Central memory CD8-positive, alpha-beta T cell (primary cell): ENCODE results near the gene SPEF1.

Experiments used
- ATAC-seq: fragments of 150-1000 bp; cut with Tn5 transposase; replicated peaks from 2 replicates; pipeline ENCODE4 v1.10.0; 2022; ENCODE audit warnings: mild to moderate bottlenecking, moderate FRiP score, moderate number of reproducible peaks; ENCODE audit not compliant: poor library complexity, severe bottlenecking; ENCODE audit errors: extremely low read depth
- DNase-seq, 2 donors: peaks; one replicate each; pipeline ENCODE4 v3.0.0; 2021; ENCODE audit warnings: low spot score in 2 of 2
- H3K27ac Mint-ChIP-seq: one replicate; pipeline ENCODE4 v1.8.0; 2022; ENCODE audit warnings: low read depth, mild to moderate bottlenecking, moderate library complexity, mixed read lengths
- H3K27me3 Mint-ChIP-seq: one replicate; pipeline ENCODE4 v1.8.0; 2022; ENCODE audit warnings: mixed read lengths
- H3K36me3 Mint-ChIP-seq: one replicate; pipeline ENCODE4 v1.8.0; 2022; ENCODE audit warnings: mild to moderate bottlenecking, moderate library complexity, mixed read lengths; ENCODE audit not compliant: insufficient read depth
- H3K4me1 Mint-ChIP-seq: one replicate; pipeline ENCODE4 v1.8.0; 2022; ENCODE audit warnings: mixed read lengths
- H3K4me3 Mint-ChIP-seq: one replicate; pipeline ENCODE4 v1.8.0; 2022; ENCODE audit warnings: mild to moderate bottlenecking, moderate library complexity, mixed read lengths
- H3K9me3 Mint-ChIP-seq: one replicate; pipeline ENCODE4 v1.8.0; 2022; ENCODE audit warnings: mixed read lengths

The SPEF1 gene

DNA sequence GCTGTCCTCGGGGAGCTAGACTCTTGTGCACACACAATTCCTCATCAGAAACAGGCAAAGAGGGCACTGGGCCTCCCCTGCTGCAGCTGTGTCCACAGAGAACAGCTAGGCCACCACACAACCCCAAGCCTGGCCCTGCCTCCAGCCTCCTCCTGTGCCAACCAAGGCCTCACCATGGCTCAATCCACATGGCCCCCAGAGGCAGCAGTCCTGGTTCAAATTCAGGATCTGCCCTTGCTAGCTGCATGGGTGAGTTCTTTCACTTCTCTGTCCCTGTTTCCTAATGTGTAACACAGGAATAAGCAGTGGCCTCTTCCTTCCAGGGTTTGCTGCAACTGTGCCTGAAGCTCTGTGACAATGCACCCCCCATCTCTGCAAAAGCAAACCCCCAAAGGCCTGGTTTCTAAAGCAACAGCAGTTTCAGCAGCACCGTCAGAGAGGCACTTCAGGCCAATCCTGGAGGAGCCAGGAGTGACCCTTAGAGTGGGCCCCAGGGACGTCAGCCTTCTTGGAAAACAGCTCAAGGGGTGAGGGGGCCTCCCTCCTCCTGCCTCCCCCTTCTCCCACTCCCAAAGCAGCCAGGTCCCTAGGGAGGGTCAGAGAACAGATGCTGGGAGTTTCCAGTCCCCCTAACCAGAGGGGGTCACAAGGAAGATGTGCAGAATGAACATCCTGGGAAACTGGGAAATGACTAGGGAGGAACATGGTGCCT is 15.9 kb downstream of the SPEF1 start:
- Mint-ChIP-seq H3K4me1 (peaks cover 30% of the 10 kb centered on the region), H3K27me3 (no peaks in the 10 kb centered on the region), H3K4me3 (peak overlapping the region; percentile 76), H3K9me3 (no peaks in the 10 kb centered on the region), H3K27ac (no peak overlapping the region), H3K36me3 (peaks cover 17% of the 10 kb centered on the region)
- ATAC-seq: no peak
- no peak for DNase-seq

DNA sequence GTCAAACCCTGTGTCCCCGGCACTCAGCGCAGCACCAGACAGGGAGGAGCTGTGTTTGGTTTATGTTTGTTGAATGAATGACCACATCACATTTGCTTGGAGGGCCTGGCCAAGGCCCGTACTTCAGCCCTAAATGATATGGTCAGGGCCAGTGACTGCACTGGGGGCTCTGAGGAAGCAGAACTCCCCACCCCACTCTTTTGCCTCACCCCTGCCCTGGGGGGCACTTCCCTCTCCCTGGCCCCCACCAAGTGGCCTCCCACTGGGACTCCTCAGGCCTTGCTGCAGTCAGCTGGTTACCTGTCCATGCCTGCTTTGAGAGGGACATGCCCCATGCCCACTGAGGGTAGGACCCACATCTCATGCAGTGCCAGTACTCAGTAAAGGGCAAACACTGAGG is 16.6 kb downstream of the SPEF1 start:
- no peaks in the 10 kb centered on the region for H3K27me3 Mint-ChIP-seq
- no peak overlapping the region for H3K4me3 Mint-ChIP-seq
- no peaks in the 10 kb centered on the region for H3K9me3 Mint-ChIP-seq
- ATAC-seq (no peak), DNase-seq (no peak)
- peaks cover 17% of the 10 kb centered on the region for H3K36me3 Mint-ChIP-seq
- no peak overlapping the region for H3K27ac Mint-ChIP-seq
- H3K4me1 Mint-ChIP-seq: peaks cover 30% of the 10 kb centered on the region

DNA sequence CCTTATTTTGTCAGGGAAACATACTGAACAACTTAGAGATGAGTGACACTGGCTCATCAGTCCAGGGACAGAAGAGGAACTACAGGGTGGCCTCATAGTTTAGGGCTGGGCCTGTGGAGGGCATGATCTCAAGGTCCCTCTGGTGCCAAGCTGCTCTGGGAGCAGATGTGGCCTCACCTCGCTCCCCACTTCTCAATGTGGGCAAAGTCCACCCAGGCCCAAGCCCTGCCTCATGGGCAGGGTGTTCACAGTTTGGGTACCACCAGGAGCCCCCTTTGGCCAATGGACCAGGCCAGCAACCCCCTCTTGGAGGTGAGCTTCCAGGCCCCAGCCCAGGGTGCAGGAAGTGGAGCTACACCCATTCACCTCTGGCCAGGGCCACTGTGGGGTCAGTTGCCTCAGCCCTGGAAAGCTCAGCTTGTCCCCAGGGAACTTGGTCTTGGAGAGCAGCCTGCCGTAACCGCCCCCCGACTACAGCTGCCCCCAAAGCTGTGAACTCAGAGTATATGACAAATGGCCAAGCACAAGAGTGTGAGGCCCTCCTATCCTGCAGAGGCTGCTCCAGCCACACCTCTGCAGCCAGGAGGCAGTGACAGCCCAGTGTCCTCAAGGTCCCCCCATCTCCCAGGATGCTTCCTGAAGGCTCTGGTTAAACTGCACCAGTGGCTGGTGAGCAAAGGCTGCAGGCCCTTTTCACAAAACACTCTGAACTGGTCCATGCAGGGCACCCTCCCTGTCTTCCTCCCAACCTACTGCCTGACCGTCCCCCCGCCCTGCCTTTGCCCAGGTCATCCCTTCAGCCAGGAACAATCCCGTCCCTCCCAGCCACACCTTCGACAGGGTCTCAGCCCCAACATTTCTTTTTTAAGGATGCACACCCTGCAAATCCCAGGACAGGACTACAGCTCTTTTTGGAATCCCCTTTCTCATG is 17.3 kb downstream of the SPEF1 start:
- ATAC-seq (no peak), DNase-seq (no peak)
- H3K9me3 Mint-ChIP-seq: no peaks in the 10 kb centered on the region
- H3K4me1 Mint-ChIP-seq: peaks cover 26% of the 10 kb centered on the region
- H3K27me3 Mint-ChIP-seq: no peaks in the 10 kb centered on the region
- H3K27ac Mint-ChIP-seq: no peak overlapping the region
- H3K36me3 Mint-ChIP-seq: peaks cover 15% of the 10 kb centered on the region
- H3K4me3 Mint-ChIP-seq: no peak overlapping the region

DNA sequence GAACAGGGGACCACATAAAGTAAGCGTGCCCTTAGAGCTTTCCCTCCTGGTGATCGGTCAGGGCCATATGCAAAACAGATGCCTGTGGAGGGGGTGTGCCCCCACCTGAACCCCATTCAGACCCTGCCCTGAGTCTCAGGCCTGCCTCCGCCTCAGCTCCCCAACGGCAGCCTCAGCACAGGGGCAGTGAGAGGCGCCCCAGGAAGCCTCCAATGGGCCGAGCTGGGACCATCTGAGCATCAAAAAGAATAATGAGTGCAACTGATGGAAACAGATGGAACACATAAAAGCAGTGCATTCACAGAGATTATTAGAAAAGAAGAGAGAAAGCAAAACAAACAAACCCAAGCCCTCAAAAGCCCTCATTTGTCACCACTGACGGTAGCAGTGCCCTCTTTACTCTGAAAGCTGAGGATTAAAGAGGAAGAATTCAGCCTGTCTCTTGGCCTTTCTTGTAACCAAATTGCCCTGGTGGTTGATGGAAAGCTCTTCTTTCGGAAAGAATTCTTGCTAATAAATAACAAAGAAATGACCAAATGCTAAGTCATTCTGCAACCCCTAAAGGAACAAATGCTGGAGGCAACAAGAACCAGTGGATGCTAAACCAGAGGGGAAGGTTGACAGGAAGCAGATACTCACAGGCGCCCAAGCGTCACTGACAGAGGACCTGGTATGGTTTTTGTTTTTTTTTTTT is 20.4 kb downstream of the SPEF1 start:
- H3K27me3 Mint-ChIP-seq: no peaks in the 10 kb centered on the region
- no peak for ATAC-seq
- H3K36me3 Mint-ChIP-seq: peaks cover 4% of the 10 kb centered on the region
- H3K4me3 Mint-ChIP-seq: no peak overlapping the region
- H3K27ac Mint-ChIP-seq: no peak overlapping the region
- H3K9me3 Mint-ChIP-seq: no peaks in the 10 kb centered on the region
- DNase-seq: no peak
- H3K4me1 Mint-ChIP-seq: peaks cover 6% of the 10 kb centered on the region

DNA sequence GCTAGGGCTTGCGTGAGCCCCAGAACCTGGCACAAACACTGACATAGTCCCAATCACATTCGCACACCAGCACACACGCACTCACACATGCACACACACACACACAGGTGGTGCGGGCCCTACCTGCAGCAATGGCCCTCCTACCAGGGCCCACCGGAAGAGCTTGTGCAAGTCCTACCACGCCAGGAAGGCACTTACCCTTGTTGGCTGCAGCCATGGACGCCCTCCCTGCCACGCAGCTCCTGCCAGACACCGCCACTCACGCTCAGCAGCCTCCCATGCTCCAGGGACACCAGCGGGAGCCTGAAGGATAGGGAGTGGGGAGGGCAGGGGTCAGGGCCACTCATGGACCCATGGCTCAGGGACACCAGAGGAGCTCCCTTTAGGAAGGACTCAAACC is 21.4 kb downstream of the SPEF1 start:
- no peaks in the 10 kb centered on the region for H3K27me3 Mint-ChIP-seq
- H3K4me3 Mint-ChIP-seq: no peak overlapping the region
- H3K9me3 Mint-ChIP-seq: no peaks in the 10 kb centered on the region
- H3K4me1 Mint-ChIP-seq: no peaks in the 10 kb centered on the region
- ATAC-seq: no peak
- H3K27ac Mint-ChIP-seq: no peak overlapping the region
- peaks cover 4% of the 10 kb centered on the region for H3K36me3 Mint-ChIP-seq
- DNase-seq: no peak

DNA sequence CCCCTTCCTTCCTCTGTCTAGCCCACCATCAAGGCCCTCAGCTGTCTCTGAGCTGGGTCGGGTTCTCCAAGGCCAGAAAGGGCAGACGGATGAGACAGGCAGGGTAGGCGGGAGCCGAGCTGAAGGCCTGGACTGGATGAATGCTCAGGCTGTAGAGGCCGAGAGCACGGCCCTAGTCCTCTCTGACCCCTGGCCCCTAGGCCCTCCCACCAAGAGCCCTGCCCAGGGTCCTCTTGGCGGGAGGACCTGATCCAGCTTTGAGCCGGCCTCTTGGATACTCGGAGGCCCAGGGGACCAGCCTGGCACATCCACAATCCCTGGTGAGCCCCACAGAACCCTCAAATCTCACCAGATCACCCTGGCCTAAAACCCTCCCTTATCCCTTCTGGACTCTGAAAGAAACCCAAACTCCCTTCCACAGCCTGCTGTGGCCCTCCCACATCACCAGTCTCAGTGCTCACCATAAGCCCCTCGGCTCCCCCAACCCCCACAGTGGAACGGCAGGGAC is 21.9 kb downstream of the SPEF1 start:
- no peak overlapping the region for H3K27ac Mint-ChIP-seq
- no peak overlapping the region for H3K4me3 Mint-ChIP-seq
- H3K27me3 Mint-ChIP-seq: no peaks in the 10 kb centered on the region
- DNase-seq (no peak), ATAC-seq (no peak)
- no peaks in the 10 kb centered on the region for H3K4me1 Mint-ChIP-seq
- peaks cover 4% of the 10 kb centered on the region for H3K36me3 Mint-ChIP-seq
- H3K9me3 Mint-ChIP-seq: no peaks in the 10 kb centered on the region

DNA sequence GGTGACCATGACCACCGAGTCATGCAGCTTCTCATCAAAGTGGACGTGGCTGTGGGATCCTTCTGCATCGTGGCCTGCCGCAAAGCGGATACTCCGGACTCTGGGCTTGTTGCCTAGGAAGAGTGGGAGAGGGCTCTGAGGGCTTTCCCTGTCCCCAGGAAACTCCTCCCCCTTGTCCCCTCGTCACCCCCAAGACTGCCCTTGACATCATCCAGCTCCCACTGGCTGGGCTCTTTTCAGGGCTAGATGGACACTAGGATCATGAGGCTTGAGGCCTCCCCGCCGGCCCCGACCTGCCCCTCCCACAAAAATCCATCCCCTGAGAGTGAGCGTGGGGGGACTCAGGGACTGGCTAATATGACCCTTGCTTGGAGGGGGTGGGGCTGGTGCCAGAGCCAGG is 22.7 kb downstream of the SPEF1 start:
- ATAC-seq (no peak), DNase-seq (no peak)
- no peaks in the 10 kb centered on the region for H3K27me3 Mint-ChIP-seq
- H3K36me3 Mint-ChIP-seq: peaks cover 4% of the 10 kb centered on the region
- H3K9me3 Mint-ChIP-seq: no peaks in the 10 kb centered on the region
- H3K4me1 Mint-ChIP-seq: no peaks in the 10 kb centered on the region
- no peak overlapping the region for H3K27ac Mint-ChIP-seq
- H3K4me3 Mint-ChIP-seq: no peak overlapping the region

DNA sequence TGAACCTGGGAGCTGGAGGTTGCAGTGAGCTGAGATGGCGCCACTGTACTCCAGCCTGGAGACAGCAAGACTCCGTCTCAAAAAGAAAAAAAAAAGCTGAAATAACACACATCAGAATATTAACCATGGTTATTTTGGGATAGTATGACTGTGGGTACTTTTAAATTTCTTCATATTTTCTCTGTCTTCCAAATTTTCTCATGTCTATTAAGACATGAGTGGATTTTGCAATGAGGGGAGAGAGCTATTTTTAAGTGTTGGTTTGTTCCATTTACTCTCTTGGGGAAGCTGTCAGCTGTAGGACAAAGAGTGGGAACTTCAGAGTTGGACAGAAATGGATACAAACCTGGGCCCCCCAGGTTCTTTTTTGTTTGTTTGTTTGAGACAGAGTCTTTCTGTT is 24.0 kb downstream of the SPEF1 start:
- ATAC-seq: no peak
- no peak overlapping the region for H3K27ac Mint-ChIP-seq
- no peak overlapping the region for H3K4me3 Mint-ChIP-seq
- H3K4me1 Mint-ChIP-seq: peaks cover 5% of the 10 kb centered on the region
- H3K9me3 Mint-ChIP-seq: no peaks in the 10 kb centered on the region
- no peaks in the 10 kb centered on the region for H3K27me3 Mint-ChIP-seq
- DNase-seq: no peak
- H3K36me3 Mint-ChIP-seq: peaks cover 2% of the 10 kb centered on the region

DNA sequence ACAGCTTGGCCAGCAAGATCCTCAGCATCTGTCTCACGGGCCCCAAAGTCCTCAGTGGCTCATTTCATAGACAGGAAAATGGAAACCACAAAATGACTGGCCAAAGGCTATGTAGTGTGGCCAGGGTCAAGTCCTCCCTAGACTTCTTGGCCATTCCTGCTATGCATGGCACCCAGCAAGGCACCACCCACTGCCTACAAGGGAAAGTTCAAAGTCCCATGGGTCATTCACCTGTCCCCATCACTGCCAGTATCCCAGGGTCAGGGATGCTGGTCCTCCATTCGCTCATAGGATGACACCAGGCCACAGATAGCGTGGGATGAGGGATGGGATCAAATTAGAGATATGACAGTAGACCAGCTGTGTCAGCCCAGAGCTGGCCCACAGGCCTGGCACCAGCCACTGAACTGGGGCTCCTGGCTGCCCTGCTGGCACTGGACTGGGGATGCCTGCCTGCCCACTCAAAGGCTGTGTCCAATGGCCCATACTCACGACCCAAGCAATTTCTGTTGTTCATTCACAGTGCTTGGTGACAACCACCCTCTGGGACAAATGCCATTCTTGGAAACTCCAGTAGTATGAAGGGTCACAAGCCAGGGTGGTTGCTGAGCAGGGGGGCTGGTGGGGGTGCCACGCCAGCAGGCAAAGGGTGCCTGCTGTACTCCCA is 25.3 kb downstream of the SPEF1 start:
- no peaks in the 10 kb centered on the region for H3K36me3 Mint-ChIP-seq
- no peaks in the 10 kb centered on the region for H3K27me3 Mint-ChIP-seq
- H3K4me3 Mint-ChIP-seq: no peak overlapping the region

DNA sequence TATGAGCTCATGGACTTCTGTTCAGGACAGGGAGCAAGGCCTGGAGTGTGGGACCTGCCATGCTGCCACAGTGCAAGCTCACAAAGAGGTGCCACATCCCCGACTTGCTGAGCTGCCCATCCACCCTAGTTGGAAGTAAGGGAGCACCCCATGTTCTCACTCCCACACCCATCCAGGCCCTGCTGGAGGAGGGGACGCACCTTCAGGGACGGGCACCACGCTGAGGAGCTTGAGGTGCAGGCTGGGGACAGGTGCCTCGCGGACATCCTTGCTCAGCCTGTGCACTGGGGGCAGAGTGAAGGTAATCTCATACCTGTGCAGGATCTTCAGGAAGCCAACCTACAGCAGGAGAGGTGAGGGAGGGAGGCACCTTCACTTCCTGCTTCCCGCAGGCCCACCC is 26.0 kb downstream of the SPEF1 start:
- DNase-seq (no peak), ATAC-seq (no peak)
- H3K27ac Mint-ChIP-seq: no peak overlapping the region
- H3K9me3 Mint-ChIP-seq: no peaks in the 10 kb centered on the region
- H3K36me3 Mint-ChIP-seq: no peaks in the 10 kb centered on the region
- peaks cover 9% of the 10 kb centered on the region for H3K4me1 Mint-ChIP-seq
- no peak overlapping the region for H3K4me3 Mint-ChIP-seq
- no peaks in the 10 kb centered on the region for H3K27me3 Mint-ChIP-seq

More for the DNA sequence above, 25.3 kb downstream of the SPEF1 start:
- Mint-ChIP-seq H3K4me1 (peaks cover 9% of the 10 kb centered on the region), H3K27ac (no peak overlapping the region), H3K9me3 (no peaks in the 10 kb centered on the region)
- no peak for DNase-seq
- no peak for ATAC-seq

DNA sequence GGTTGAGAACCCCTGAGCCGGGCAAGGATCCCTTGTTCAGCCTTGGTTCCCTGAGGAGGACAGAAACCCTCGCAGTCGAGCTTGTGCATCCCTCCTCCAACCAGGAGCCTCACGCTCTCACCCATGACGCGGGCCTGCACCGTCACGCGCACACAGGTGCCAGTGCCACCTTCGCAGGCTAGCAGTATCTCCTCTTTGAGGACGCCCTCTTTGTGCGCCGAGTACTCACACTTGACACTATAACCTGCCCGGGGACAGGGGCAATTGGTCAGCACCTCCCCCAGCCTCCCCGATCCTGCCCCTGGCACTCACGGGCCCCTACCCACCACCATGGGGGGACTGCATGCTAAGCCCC is 27.0 kb downstream of the SPEF1 start:
- Mint-ChIP-seq H3K36me3 (no peaks in the 10 kb centered on the region), H3K4me1 (peaks cover 9% of the 10 kb centered on the region), H3K4me3 (no peak overlapping the region), H3K9me3 (no peaks in the 10 kb centered on the region), H3K27me3 (no peaks in the 10 kb centered on the region), H3K27ac (no peak overlapping the region)
- DNase-seq (no peak), ATAC-seq (no peak)

DNA sequence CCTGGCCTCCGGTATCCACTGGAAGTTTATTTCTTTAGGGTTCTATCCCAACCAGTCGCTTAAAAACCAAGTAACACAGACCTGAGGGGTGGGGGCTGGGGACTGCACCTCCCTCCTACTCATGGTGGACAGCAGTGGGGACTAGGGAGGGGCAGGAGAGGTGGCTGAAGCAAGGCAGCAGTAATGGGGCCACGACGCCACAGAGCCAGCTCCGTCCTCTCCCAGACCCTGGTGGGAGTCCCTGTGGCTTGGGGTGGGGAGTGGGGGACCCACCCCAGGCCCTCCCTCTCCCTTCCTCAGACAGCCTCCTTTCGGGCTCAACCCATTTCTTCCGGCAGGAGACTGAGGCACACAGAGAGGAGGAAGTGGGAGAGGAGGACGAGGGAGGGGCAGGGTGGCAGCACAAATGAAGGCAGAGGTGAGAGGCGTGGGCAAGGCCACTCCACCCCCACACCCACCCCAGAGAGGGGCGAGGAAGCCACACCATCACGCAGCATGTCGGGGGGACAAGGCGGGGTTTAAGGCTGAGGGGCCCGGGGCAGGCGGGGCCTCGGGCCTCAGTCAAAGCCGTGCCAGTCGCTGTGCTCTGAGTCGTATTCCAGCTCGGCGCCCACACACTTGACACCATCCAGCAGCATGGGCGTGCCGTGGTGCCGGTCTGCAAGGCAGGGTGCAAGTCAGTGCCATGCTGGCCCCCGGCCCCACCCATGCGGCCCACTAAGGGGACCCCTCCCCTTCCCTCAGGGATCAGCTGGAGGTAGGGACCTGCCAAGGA is 27.6 kb downstream of the SPEF1 start:
- Mint-ChIP-seq H3K27me3 (no peaks in the 10 kb centered on the region), H3K36me3 (no peaks in the 10 kb centered on the region), H3K4me1 (peaks cover 9% of the 10 kb centered on the region), H3K9me3 (no peaks in the 10 kb centered on the region), H3K4me3 (no peak overlapping the region), H3K27ac (no peak overlapping the region)
- ATAC-seq (no peak), DNase-seq (no peak)
